ENCODE results near the gene GPR39.

DNA sequence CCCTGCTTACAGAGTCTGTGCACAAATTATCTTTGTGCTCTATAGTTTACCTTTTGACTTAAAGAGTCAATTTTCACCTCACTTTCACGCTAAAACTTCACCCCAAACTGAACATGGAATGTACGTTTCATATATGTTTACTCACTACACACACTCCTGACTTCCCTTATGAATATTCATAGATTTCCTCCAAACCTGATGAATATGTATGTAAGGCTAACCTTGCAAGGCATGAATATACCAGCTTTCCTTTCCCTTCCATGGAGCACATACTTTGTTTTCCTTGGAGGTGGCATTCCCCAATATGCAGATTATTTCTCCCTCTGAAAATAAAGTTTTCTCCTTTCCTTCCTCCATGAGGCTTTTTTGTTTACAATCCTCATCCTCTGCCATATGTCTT is 48.4 kb upstream of the GPR39 start:
- TF ChIP-seq, protein P1, sequence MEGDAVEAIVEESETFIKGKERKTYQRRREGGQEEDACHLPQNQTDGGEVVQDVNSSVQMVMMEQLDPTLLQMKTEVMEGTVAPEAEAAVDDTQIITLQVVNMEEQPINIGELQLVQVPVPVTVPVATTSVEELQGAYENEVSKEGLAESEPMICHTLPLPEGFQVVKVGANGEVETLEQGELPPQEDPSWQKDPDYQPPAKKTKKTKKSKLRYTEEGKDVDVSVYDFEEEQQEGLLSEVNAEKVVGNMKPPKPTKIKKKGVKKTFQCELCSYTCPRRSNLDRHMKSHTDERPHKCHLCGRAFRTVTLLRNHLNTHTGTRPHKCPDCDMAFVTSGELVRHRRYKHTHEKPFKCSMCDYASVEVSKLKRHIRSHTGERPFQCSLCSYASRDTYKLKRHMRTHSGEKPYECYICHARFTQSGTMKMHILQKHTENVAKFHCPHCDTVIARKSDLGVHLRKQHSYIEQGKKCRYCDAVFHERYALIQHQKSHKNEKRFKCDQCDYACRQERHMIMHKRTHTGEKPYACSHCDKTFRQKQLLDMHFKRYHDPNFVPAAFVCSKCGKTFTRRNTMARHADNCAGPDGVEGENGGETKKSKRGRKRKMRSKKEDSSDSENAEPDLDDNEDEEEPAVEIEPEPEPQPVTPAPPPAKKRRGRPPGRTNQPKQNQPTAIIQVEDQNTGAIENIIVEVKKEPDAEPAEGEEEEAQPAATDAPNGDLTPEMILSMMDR (IDR thresholded peaks at IDR 0.05), result no peak
- no peak for TF ChIP-seq POLR2A (IDR thresholded peaks at IDR 0.05)

Data from Peyer's patch (tissue), 4 donors.